K562 (cell line): Measurements from ENCODE around the gene SLC17A9. TPM values are rescaled to one million over a fixed set of nuclear protein-coding genes. Genes with fewer than 3 reads are reported as not detected.

Experiments
- ARID1B ChIP-seq: fragments of 450-650 bp; IDR thresholded peaks from 2 replicates; pipeline ENCODE4 v1.6.1; 2016; ENCODE audit warnings: antibody characterized with exemption, mild to moderate bottlenecking, inconsistent platforms
- ASH1L ChIP-seq: fragments of 450-650 bp; IDR thresholded peaks from 2 replicates; pipeline ENCODE4 v1.6.1; 2018; ENCODE audit warnings: borderline replicate concordance, mild to moderate bottlenecking, low read depth; ENCODE audit not compliant: partially characterized antibody
- BCOR ChIP-seq: fragments of 450-650 bp; IDR thresholded peaks from 2 replicates; pipeline ENCODE4 v1.6.1; 2016
- CBX2 ChIP-seq: fragments of 200-600 bp; sonication (generic); IDR thresholded peaks from one replicate; pipeline ENCODE4 v1.6.1; 2012; ENCODE audit warnings: mild to moderate bottlenecking, low read length, inconsistent platforms; ENCODE audit not compliant: insufficient read depth, poor library complexity, severe bottlenecking
- CGGBP1 ChIP-seq: fragments of 250-450 bp; sonication (Bioruptor Pico); IDR thresholded peaks from 2 replicates; pipeline ENCODE4 v1.9.0; 2021; ENCODE audit warnings: mild to moderate bottlenecking
- CSDE1 ChIP-seq, 2 experiments: fragments of 450-650 bp; IDR thresholded peaks; 2 replicates each; pipeline ENCODE4 v1.6.1; 2016; ENCODE audit warnings: mild to moderate bottlenecking in 1 of 2
- ESRRA ChIP-seq: fragments of 450-650 bp; IDR thresholded peaks from 2 replicates; pipeline ENCODE4 v1.6.1; 2014; ENCODE audit warnings: low read depth, mild to moderate bottlenecking, moderate library complexity, borderline replicate concordance
- ETS1 ChIP-seq: conservative IDR thresholded peaks from 2 replicates; pipeline ENCODE4 v1.6.1; 2011; ENCODE audit warnings: low read depth, mild to moderate bottlenecking, low read length; ENCODE audit not compliant: control insufficient read depth
- FOXJ2 ChIP-seq: fragments of 200-800 bp; sonication (Bioruptor generic); IDR thresholded peaks from 2 replicates; pipeline ENCODE4 v1.6.1; 2016; ENCODE audit warnings: missing genetic modification characterization, missing compliant biosample characterization
- GATAD2B ChIP-seq: fragments of 450-650 bp; IDR thresholded peaks from 2 replicates; pipeline ENCODE4 v1.6.1; 2017; ENCODE audit warnings: mild to moderate bottlenecking, borderline replicate concordance
- HINFP ChIP-seq: fragments of 450-650 bp; conservative IDR thresholded peaks from 2 replicates; pipeline ENCODE4 v1.6.1; 2016; ENCODE audit warnings: missing genetic modification characterization, low read depth, mild to moderate bottlenecking, control low read depth, missing compliant biosample characterization
- HMG20A ChIP-seq: fragments of 450-650 bp; formaldehyde crosslinking; conservative IDR thresholded peaks from 2 replicates; pipeline ENCODE4 v1.4.0; 2020; ENCODE audit warnings: mild to moderate bottlenecking, mixed read lengths
- HOMEZ ChIP-seq: fragments of 250-450 bp; sonication (Bioruptor Pico); IDR thresholded peaks from 2 replicates; pipeline ENCODE4 v1.4.0; 2020; ENCODE audit warnings: mild to moderate bottlenecking, moderate library complexity
- KAT2B ChIP-seq: IDR thresholded peaks from one replicate; pipeline ENCODE4 v1.6.1; 2012; ENCODE audit warnings: low read depth, mild to moderate bottlenecking, control low read depth, inconsistent platforms, low read length, moderate library complexity
- NELFE ChIP-seq: IDR thresholded peaks from 2 replicates; pipeline ENCODE4 v1.6.1; 2011; ENCODE audit warnings: mild to moderate bottlenecking; ENCODE audit not compliant: insufficient read depth, insufficient read length
- RHOXF2B ChIP-seq: fragments of 250-450 bp; sonication (Bioruptor Pico); conservative IDR thresholded peaks from 2 replicates; pipeline ENCODE4 v1.5.1; 2021
- TEAD4 ChIP-seq, 2 experiments: sonication (generic) in 1 of 2; formaldehyde crosslinking in 1 of 2; IDR thresholded peaks; 2 replicates each; pipeline versions ENCODE4 v1.6.1 to v1.8.0; 2012 to 2022; ENCODE audit warnings: borderline replicate concordance in 1 of 2, inconsistent platforms in 1 of 2, low read length in 1 of 2, mild to moderate bottlenecking in 1 of 2, missing genetic modification reagents in 1 of 2
- THAP7 ChIP-seq: fragments of 250-450 bp; sonication (Bioruptor Pico); IDR thresholded peaks from 2 replicates; pipeline ENCODE4 v1.5.0; 2021
- ZBED1 ChIP-seq: IDR thresholded peaks from 2 replicates; pipeline ENCODE4 v1.6.1; 2014
- polyA plus RNA-seq, 8 experiments: library from polyadenylated mRNA; depleted of rRNA in 4 of 8; stranded (reverse) in 5 of 8; unstranded in 3 of 8; fragments of >200 nt; fragmentation: Nextera tagmentation in 2 of 8; fragmentation: Illumina TruSeq in 1 of 8; extraction: Ambion mirVana in 2 of 8; extraction: Trizol in 1 of 8; gene quantifications; 2 replicates each; pipeline versions ENCODE4 v1.2.1 to v1.2.3, GENCODE V29; 2011 to 2014; ENCODE audit warnings: inconsistent platforms in 1 of 8, missing spikeins in 1 of 8
- total RNA-seq, 7 experiments: library from RNA; depleted of rRNA in 6 of 7; stranded (reverse); fragments of >200 nt in 6 of 7; fragmentation: Illumina TruSeq in 2 of 7; extraction: Trizol in 2 of 7; gene quantifications; 2 replicates each; pipeline versions ENCODE4 v1.2.1 to v1.2.3, GENCODE V29; 2011 to 2021; ENCODE audit warnings: low replicate concordance in 1 of 7

SLC17A9 gene
- total and polyA plus RNA-seq, 9 of the 15 experiments (the other 6 are each of a cell fraction or from before 2014, with no cell fraction given): 0.04 to 0.31 TPM; not detected in 7

GRCh38 chr20:62926229-62927127, 26.0 kb upstream of the SLC17A9 start, which contains the start of gene DIDO1 (continued):
- no peak; the same call in 1 of the 2 replicates for TF ChIP-seq CGGBP1 (CRISPR knock-in tag)
- no peak for TF ChIP-seq HINFP
- no peak for TF ChIP-seq ASH1L
- TF ChIP-seq THAP7 (CRISPR knock-in tag): no peak
- no peak for TF ChIP-seq ARID1B
- TF ChIP-seq ZBED1: no peak
- TF ChIP-seq GATAD2B: peak; percentile 85; the same call in 1 of the 2 replicates
- TF ChIP-seq KAT2B: no peak
- TF ChIP-seq HMG20A (CRISPR knock-in tag): no peak
- no peak for TF ChIP-seq FOXJ2
- TF ChIP-seq HOMEZ (CRISPR knock-in tag): no peak
- TF ChIP-seq CBX2: no peak
- no peak for TF ChIP-seq CSDE1 (IDR thresholded peaks at IDR 0.05)
- peak; percentile 78 for TF ChIP-seq ESRRA
- no peak for TF ChIP-seq BCOR
- TF ChIP-seq TEAD4 (IDR thresholded peaks at IDR 0.05; ENCODE audit: low read length): no peak; the same call in 1 of the 2 replicates
- TF ChIP-seq TEAD4 (CRISPR knock-in tag; IDR thresholded peaks at IDR 0.05; ENCODE audit: borderline replicate concordance): no peak
- TF ChIP-seq NELFE: no peak
- no peak; the same call in 1 of the 2 replicates for TF ChIP-seq ETS1
- TF ChIP-seq RHOXF2B (CRISPR knock-in tag): no peak
